Erythroblast (primary cell): Measurements from ENCODE around the gene MAIP1.

Source experiments
- GATA1 ChIP-seq: IDR thresholded peaks from 2 replicates; pipeline ENCODE4 v1.6.1; 2011; ENCODE audit warnings: low read depth, mild to moderate bottlenecking, control low read depth, low read length, moderate library complexity
- POLR2A ChIP-seq: IDR thresholded peaks from 2 replicates; pipeline ENCODE4 v1.6.1; 2011; ENCODE audit warnings: mild to moderate bottlenecking, low read length

DNA sequence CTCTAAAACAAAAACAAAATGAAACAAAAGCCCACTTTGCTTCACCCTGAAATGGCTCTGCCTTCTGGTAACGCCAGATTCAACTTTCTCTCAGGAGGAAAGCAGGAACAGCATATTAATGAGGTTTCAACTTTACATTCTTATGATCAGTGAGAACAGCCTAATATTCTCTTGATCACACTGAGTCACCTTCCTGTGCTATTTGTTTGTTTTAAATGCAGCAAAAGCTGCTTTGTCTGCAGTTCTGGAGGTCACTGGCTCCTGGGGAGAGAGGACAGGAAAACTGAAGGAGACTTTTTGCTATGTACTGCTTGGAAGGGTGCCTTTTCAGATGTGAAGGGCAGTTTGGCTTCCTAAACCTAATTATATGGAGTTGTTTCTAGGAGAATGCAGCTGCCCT is 48.1 kb downstream of the MAIP1 start:
- TF ChIP-seq POLR2A (no peak), GATA1 (no peak)
